ENCODE data around the gene OLFM1.

Gene OLFM1

DNA sequence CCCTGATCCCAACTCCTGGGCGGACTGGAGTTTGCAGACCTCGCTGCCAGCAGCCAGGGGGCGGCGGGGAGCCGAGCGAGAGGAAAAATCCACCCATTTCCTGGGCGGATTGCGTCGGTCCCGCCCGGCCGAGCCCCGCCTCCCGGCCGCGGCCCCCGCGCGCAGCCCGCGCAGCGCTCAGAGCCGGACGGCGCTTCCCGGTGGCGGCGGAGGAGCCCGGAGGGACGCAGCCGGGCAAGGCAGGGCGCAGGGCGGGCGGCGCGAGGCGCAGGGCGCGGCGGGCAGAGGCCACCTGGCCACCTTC, at the start of gene OLFM1:
Gene OLFM1 (plus strand): TSS at position 180 of the 304 bp plus-strand sequence. CDS start 322 bp downstream, outside the sequence.
- no peak for DNase-seq

GRCh38 chr9:135038331-135038730, 49.1 kb upstream of the OLFM1 start:
- no peak for DNase-seq

- DNase-seq = no peak
Measured at GRCh38 chr9:135038826-135039225, 48.6 kb upstream of the OLFM1 start.

- DNase-seq = no peak
Measured at GRCh38 chr9:135039266-135039870, 48.1 kb upstream of the OLFM1 start.

GRCh38 chr9:135039916-135040645, 47.4 kb upstream of the OLFM1 start:
- no peak for DNase-seq

DNA sequence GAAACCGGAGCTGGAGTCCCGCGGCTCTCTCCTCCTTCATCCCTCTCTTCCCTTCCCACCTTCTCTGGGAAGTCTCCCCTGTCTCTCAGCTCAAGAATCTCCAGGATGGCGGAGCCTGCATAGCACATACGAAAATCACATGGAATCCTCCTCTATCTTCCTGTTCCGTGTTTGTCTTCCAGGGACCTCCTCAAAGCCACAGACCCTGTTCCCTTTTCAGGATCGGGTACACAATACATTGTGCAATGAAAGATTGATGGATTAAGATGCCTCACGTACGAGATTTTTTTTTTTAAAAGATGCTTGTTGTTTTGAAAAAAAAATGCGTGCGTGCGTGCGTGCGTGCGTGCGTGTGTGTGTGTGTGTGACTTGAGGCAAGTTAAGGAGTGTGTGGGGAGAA, 46.6 kb upstream of the OLFM1 start:
- no peak for DNase-seq

DNA sequence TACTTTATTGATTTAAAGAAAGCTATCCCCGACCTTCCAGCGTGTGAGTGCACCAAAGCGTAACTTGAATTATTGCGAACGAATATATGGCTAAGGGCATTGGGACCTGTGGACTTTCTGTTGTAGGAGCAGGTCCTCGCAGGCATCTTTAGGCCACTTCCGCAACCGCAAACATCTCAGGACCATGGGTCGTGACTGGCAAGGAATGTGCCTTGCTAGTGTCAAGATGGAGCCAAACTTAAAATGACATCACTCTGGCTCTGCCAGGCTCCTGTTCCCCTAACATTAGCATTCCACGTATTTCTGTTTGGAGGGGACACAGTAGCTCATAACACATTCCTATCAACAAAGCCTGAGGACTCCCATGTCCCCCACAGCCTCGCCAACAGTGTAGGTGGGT, 44.1 kb upstream of the OLFM1 start:
- no peak for DNase-seq

DNA sequence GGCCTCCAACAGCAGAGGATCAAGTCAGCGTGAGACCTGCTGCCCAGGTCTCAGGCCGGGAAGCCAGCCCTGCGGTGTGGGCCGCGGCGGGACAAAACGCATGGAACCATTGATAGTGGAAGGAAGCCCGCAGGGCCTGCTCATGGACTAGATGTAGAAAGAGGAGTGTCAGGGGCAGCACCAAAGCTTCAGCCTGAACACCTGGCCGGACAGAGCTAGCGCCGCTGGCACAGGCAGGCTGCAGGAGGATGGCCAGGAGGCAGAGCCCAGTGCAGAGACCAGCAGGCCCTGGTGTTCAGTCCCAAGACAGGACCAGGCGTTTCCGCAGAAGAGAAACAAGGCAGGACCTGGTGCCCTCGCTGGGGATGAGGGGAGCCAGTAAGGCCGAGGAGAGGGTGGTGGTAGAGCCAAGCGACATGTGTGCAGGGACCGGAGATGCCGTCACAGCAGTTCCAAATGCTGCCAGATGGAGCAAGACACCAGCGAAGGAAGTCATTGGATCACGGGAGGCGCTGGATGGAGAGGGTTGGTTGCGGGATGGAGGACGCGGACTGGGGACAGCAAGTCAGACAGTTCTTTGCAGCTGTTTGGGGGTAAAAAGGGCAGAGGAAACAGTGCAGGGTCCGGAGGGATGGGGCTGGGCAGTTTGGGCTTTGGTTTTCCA, 42.1 kb upstream of the OLFM1 start:
- DNase-seq = no peak

DNA sequence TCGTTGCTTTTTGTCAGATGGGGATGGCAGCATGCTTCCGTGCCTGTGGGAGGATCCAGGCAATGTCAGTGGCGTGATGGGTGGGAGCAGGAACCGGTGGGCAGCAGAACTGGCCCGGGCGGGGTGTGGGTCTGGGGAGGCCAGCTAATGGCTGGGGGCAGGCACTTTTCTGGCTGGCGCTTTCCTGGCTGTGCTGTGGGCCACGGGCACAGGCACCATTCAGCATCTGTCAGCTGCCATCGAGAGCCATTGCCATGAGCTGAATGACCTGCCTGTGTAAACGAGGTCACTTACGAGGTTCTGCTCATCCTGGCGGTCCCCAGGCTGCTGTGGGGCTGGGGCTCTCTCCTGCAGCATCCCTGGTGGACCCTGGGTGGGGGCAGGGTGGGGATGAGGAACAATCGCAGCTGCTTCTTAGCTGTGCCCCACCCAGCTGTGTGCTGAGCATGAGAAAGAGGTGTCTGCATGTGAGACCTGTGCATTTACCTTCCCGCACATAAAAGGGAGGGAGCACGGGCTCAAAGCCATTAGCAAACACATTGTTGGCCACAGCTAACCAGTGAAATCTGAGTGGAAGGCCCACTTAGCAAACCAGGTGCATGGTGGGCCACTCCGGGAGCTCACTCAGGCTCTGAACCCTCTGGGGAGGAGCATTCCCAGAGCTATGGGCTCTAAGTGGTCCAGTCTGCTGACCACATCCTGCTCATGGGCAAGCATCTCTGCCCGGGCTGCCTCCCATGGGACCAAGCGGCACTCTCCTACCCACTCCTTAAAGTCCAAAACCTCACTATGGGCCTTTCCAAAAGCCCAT, 41.3 kb upstream of the OLFM1 start:
- DNase-seq = no peak

GRCh38 chr9:135046739-135047350, 40.6 kb upstream of the OLFM1 start:
- no peak for DNase-seq

DNA sequence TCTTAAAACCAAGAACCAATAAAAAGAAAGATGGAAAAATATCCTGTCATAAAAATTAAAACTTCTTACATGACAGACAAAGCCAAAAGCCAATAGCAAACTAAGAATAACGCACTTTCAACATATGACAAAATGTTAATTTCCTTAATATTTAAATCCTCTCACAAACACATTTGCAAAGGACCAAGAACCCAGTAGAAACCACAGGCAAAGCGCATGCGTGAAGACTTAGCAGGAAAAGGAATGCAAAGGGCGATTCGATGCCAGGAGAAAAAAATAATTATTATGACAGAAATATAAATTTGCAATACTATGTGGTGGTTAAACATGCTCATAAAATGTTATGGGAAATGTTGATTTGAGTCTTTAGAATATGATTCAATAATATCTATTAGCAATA, 39.9 kb upstream of the OLFM1 start:
- DNase-seq = no peak

GRCh38 chr9:135048046-135048757, 39.3 kb upstream of the OLFM1 start:
- no peak for DNase-seq

GRCh38 chr9:135048758-135049444, 38.6 kb upstream of the OLFM1 start:
- no peak for DNase-seq

GRCh38 chr9:135049460-135049859, 38.0 kb upstream of the OLFM1 start:
- DNase-seq = no peak

GRCh38 chr9:135050072-135050990, 37.1 kb upstream of the OLFM1 start:
- no peak for DNase-seq

DNA sequence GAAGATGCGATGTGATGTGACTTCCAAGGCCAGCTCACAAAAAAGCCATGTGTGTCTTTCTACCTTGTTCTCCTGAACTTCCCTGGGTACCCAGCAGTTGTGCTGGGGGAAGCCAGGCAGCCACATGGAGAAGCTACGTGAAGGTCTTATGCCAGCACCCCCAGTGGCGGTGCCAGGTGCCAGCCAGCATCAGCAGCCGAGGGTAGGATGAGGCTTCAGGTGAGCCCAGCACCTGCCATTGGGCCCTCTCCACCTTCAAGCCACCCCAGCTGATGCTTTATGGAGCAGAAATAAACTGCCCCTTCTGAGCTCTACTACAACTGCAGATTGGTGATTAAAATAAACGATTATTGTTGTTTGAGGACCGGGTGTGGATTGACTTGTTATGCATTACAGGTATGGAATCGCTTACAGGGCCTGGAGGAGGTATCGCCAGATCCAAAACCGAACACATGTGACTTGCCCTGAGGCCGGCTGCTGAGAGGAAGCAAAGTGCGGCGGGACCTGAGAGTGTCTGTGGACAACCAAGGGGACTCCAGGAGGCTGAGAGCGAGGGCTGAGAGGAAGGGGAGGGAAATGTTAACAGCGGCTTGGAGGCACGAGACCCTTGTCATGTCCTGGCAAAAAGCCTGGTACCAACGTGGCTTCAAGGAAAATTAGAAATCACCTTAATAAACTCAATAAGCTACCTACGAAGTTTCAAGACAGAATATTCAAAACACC, 36.0 kb upstream of the OLFM1 start:
- no peak for DNase-seq

GRCh38 chr9:135053133-135053532, 34.3 kb upstream of the OLFM1 start:
- no peak for DNase-seq

DNA sequence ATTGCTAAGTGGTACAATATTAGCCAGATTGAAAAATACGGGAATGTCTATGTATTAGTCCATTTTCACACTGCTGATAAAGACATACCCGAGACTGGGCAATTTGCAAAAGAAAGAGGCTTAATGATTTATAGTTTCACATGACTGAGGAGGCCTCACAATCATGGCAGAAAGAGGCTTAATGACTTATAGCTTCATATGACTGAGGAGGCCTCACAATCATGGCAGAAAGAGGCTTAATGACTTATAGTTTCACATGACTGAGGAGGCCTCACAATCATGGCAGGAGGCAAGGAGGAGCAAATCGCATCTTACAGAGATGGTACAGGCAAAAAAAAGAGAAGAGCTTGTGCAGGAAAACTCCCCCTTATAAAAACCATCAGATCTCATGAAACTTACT, 32.3 kb upstream of the OLFM1 start:
- DNase-seq = no peak

- DNase-seq = no peak
Measured at GRCh38 chr9:135056541-135056940, 30.9 kb upstream of the OLFM1 start.
